ENCODE measurements around the gene KCNK3. TPM values are rescaled to one million over a fixed set of nuclear protein-coding genes. Genes with fewer than 3 reads are reported as not detected.

KCNK3 gene
- total RNA-seq, 1 donor from 2014 or later = not detected

DNA sequence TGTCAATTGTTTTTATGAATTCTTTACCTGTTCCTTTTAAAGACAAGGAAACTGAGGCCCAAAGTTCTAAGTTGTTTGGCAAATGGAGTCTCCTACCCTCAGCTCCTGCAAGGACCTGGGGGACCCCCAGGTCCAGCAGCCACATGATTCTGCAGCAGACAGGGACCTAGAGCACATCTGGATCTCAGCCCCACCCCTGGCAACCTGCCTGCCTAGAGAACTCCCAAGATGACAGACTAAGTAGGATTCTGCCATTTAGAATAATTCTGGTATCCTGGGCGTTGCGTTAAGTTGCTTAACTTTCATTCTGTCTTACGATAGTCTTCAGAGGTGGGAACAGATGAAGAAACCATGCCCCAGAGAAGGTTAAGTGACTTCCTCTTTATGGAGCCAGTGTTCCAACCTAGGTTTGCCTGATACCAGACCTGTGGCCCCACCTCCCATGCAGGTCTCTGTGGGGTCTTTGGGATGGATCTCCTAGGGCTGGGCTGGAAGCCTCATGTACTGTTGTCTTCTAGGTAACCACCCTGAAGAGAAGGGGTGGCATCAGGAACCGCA lies 87.8 kb downstream of the KCNK3 start:
- peaks cover 13% of the 10 kb centered on the region for H3K36me3 Mint-ChIP-seq (ENCODE audit: low read depth, unreplicated experiment)
- H3K9me3 Mint-ChIP-seq (ENCODE audit: unreplicated experiment) = no peaks in the 10 kb centered on the region
- no peak for TF ChIP-seq CTCF (IDR thresholded peaks at IDR 0.05; ENCODE audit: unreplicated experiment)
- no peak overlapping the region for H3K4me3 Mint-ChIP-seq (ENCODE audit: unreplicated experiment)
- no peaks in the 10 kb centered on the region for H3K4me1 Mint-ChIP-seq (ENCODE audit: unreplicated experiment)
- H3K27me3 Mint-ChIP-seq (ENCODE audit: unreplicated experiment) = peaks cover 4% of the 10 kb centered on the region
- DNase-seq (ENCODE audit: low spot score) = no peak
- no peak overlapping the region for H3K27ac Mint-ChIP-seq (ENCODE audit: unreplicated experiment)

Other genes with a start within 250 kb of the KCNK3 start
- gene OTOF, start 214.6 kb upstream of the KCNK3 start, total RNA-seq (ENCODE audit: unreplicated experiment) = 0.13 TPM
- gene CIB4, start 51.4 kb upstream of the KCNK3 start, total RNA-seq (ENCODE audit: unreplicated experiment) = not detected
- gene SLC35F6, start 71.6 kb downstream of the KCNK3 start, total RNA-seq (ENCODE audit: unreplicated experiment) = 23.8 TPM
- 3.9 TPM for gene CENPA, start 93.3 kb downstream of the KCNK3 start, total RNA-seq (ENCODE audit: unreplicated experiment)
- gene DPYSL5, start 155.4 kb downstream of the KCNK3 start, total RNA-seq (ENCODE audit: unreplicated experiment) = 0.23 TPM